H1 (cell line): Measurements from ENCODE around the gene PLEKHG4. TPM values are rescaled to one million over a fixed set of nuclear protein-coding genes. Genes with fewer than 3 reads are reported as not detected.
A peak's percentile ranks its signal among the peaks of the same experiment; 100 is the strongest.

Experiments used
- CTCF ChIA-PET: fragments of 300-600 bp; sonication (Branson Sonifier 250); formaldehyde crosslinking; loops from one replicate; lab custom pipeline; 2021; ENCODE audit not compliant: partially characterized antibody; lab: Charles Lee
- POLR2A ChIA-PET: fragments of 300-600 bp; sonication (Branson Sonifier 250); formaldehyde crosslinking; loops from one replicate; lab custom pipeline; 2021; ENCODE audit warnings: inconsistent platforms; ENCODE audit not compliant: partially characterized antibody; lab: Charles Lee
- DNase-seq, 2 experiments: peaks; one replicate each; pipeline versions ENCODE4 v3.0.0 to v3.0.0-alpha.2; 2010 to 2022; ENCODE audit warnings: low spot score in 2 of 2, low read depth in 1 of 2, mixed read lengths in 1 of 2
- FAIRE-seq: peaks from 2 replicates; lab custom pipeline; 2011; peaks lifted over from hg19 to GRCh38; lab: Jason Lieb, UNC
- H2AFZ ChIP-seq: 2 replicates; pipeline ENCODE4 v1.8.1; 2012; ENCODE audit warnings: low read length, inconsistent platforms
- H2AK5ac ChIP-seq: 2 replicates; pipeline ENCODE4 v1.6.1; 2013; ENCODE audit warnings: low read depth, low read length
- H2BK120ac ChIP-seq: replicated peaks from 2 replicates; pipeline ENCODE3; 2013; ENCODE audit warnings: low read depth, low read length, inconsistent platforms
- H2BK12ac ChIP-seq: 2 replicates; pipeline ENCODE4 v1.6.1; 2013; ENCODE audit warnings: low read depth, low read length
- H2BK15ac ChIP-seq: 2 replicates; pipeline ENCODE4 v1.6.1; 2013; ENCODE audit warnings: low read length
- H2BK20ac ChIP-seq: 2 replicates; pipeline ENCODE4 v1.6.1; 2013; ENCODE audit warnings: low read length
- H2BK5ac ChIP-seq: 2 replicates; pipeline ENCODE4 v1.6.1; 2013; ENCODE audit warnings: low read depth, low read length
- H3K14ac ChIP-seq: 2 replicates; pipeline ENCODE4 v1.6.1; 2013; ENCODE audit warnings: inconsistent platforms; ENCODE audit not compliant: insufficient read length
- H3K18ac ChIP-seq: 2 replicates; pipeline ENCODE4 v1.6.1; 2013; ENCODE audit warnings: low read length; ENCODE audit errors: extremely low read depth
- H3K23ac ChIP-seq: 2 replicates; pipeline ENCODE4 v1.6.1; 2013; ENCODE audit warnings: inconsistent platforms; ENCODE audit not compliant: insufficient read length
- H3K23me2 ChIP-seq: 2 replicates; pipeline ENCODE4 v1.6.1; 2013; ENCODE audit warnings: low read depth, low read length
- H3K27ac ChIP-seq: 2 replicates; pipeline ENCODE4 v1.6.1; 2011; ENCODE audit warnings: low read depth, low read length, inconsistent platforms
- H3K27me3 ChIP-seq, 4 experiments: replicated peaks in 1 of 4; 1 replicate in 1 of 4; 2 replicates in 3 of 4; pipeline versions ENCODE4 v1.6.1 to v1.8.1; 2011 to 2013; ENCODE audit warnings: low read length in 3 of 4, mild to moderate bottlenecking in 3 of 4, inconsistent platforms in 2 of 4, mixed read lengths in 2 of 4, moderate library complexity in 1 of 4; ENCODE audit not compliant: control insufficient read depth in 3 of 4, insufficient read depth in 3 of 4; ENCODE audit errors: extremely low read depth in 1 of 4
- H3K36me3 ChIP-seq, 4 experiments: 2 replicates each; pipeline versions ENCODE4 v1.6.1 to v1.8.1; 2011 to 2013; ENCODE audit warnings: mild to moderate bottlenecking in 4 of 4, low read length in 3 of 4, moderate library complexity in 2 of 4, control low read depth in 1 of 4, inconsistent platforms in 1 of 4; ENCODE audit not compliant: insufficient read depth in 4 of 4, control insufficient read depth in 2 of 4
- H3K4ac ChIP-seq: replicated peaks from 2 replicates; pipeline ENCODE3; 2013; ENCODE audit warnings: low read length, low read depth, mixed read lengths, inconsistent platforms; ENCODE audit not compliant: insufficient read length
- H3K4me1 ChIP-seq, 4 experiments: replicated peaks in 1 of 4; 1 replicate in 1 of 4; 2 replicates in 3 of 4; pipeline versions ENCODE4 v1.6.1 to v1.8.1; 2011 to 2013; ENCODE audit warnings: low read length in 3 of 4, inconsistent platforms in 2 of 4, mixed read lengths in 1 of 4; ENCODE audit not compliant: insufficient read depth in 4 of 4, control insufficient read depth in 3 of 4
- H3K4me2 ChIP-seq, 2 experiments: 2 replicates each; pipeline versions ENCODE4 v1.6.1 to v1.8.1; 2011 to 2013; ENCODE audit warnings: low read depth in 2 of 2, low read length in 2 of 2, control low read depth in 1 of 2, inconsistent platforms in 1 of 2, mild to moderate bottlenecking in 1 of 2; ENCODE audit not compliant: insufficient read depth in 1 of 2
- H3K4me3 ChIP-seq, 4 experiments: fragments of 200-600, 300-600 bp in 1 of 4; sonication (generic), shearing (Covaris generic), sonication (Bioruptor Twin) in 1 of 4; 2 replicates each; pipeline versions ENCODE4 v1.5.1 to v1.8.1; 2011 to 2016; ENCODE audit warnings: low read length in 4 of 4, low read depth in 3 of 4, control low read depth in 2 of 4, inconsistent platforms in 2 of 4, mild to moderate bottlenecking in 2 of 4, mixed read lengths in 1 of 4, moderate library complexity in 1 of 4; ENCODE audit not compliant: insufficient read depth in 2 of 4; ENCODE audit errors: extremely low read depth in 1 of 4
- H3K56ac ChIP-seq: replicated peaks from 2 replicates; pipeline ENCODE3; 2013; ENCODE audit warnings: low read depth, mild to moderate bottlenecking, mixed read lengths, low read length, inconsistent platforms; ENCODE audit not compliant: insufficient read length
- H3K79me1 ChIP-seq: 2 replicates; pipeline ENCODE4 v1.6.1; 2013; ENCODE audit warnings: low read depth, low read length, control low read depth
- H3K79me2 ChIP-seq, 2 experiments: 2 replicates each; pipeline versions ENCODE4 v1.6.1 to v1.8.1; 2012 to 2013; ENCODE audit warnings: low read length in 2 of 2, mild to moderate bottlenecking in 2 of 2, inconsistent platforms in 1 of 2; ENCODE audit not compliant: insufficient read depth in 2 of 2, control insufficient read depth in 1 of 2
- H3K9ac ChIP-seq, 4 experiments: replicated peaks in 1 of 4; 1 replicate in 1 of 4; 2 replicates in 3 of 4; pipeline versions ENCODE4 v1.6.1 to v1.8.1; 2011 to 2013; ENCODE audit warnings: low read depth in 3 of 4, low read length in 3 of 4, control low read depth in 2 of 4, mild to moderate bottlenecking in 2 of 4, moderate library complexity in 2 of 4, inconsistent platforms in 1 of 4; ENCODE audit errors: extremely low read depth in 1 of 4
- H3K9me3 ChIP-seq, 2 experiments: 2 replicates each; pipeline versions ENCODE4 v1.6.1 to v1.8.1; 2012 to 2013; ENCODE audit warnings: mild to moderate bottlenecking in 2 of 2, moderate library complexity in 2 of 2, control low read depth in 1 of 2, inconsistent platforms in 1 of 2, low read depth in 1 of 2, low read length in 1 of 2, mixed read lengths in 1 of 2; ENCODE audit not compliant: insufficient read depth in 2 of 2
- H4K20me1 ChIP-seq, 2 experiments: replicated peaks in 1 of 2; 2 replicates each; pipeline versions ENCODE3 to v1.8.1; 2011 to 2013; ENCODE audit warnings: inconsistent platforms in 2 of 2, low read length in 2 of 2, mild to moderate bottlenecking in 1 of 2; ENCODE audit not compliant: insufficient read depth in 2 of 2, control insufficient read depth in 1 of 2
- H4K5ac ChIP-seq: 2 replicates; pipeline ENCODE4 v1.6.1; 2013; ENCODE audit warnings: low read length, low read depth, mixed read lengths, inconsistent platforms; ENCODE audit not compliant: insufficient read length
- H4K8ac ChIP-seq: 2 replicates; pipeline ENCODE4 v1.8.0; 2013; ENCODE audit warnings: mild to moderate bottlenecking, moderate library complexity, low read length, inconsistent platforms; ENCODE audit not compliant: insufficient read depth; ENCODE audit errors: extremely low read depth
- H4K91ac ChIP-seq: replicated peaks from 2 replicates; pipeline ENCODE3; 2013; ENCODE audit warnings: low read length, mixed read lengths, inconsistent platforms; ENCODE audit not compliant: insufficient read length
- EP300 ChIP-seq, 2 experiments: IDR thresholded peaks; 1 replicate in 1 of 2; 2 replicates in 1 of 2; pipeline ENCODE4 v1.6.1; 2011 to 2012; ENCODE audit warnings: low read depth in 2 of 2, low read length in 2 of 2, mild to moderate bottlenecking in 2 of 2, borderline replicate concordance in 1 of 2, inconsistent platforms in 1 of 2, moderate library complexity in 1 of 2
- JUN ChIP-seq: IDR thresholded peaks from 2 replicates; pipeline ENCODE4 v1.6.1; 2011; ENCODE audit warnings: low read depth, mild to moderate bottlenecking, improper control_type of control experiment, low read length
- NANOG ChIP-seq: IDR thresholded peaks from 2 replicates; pipeline ENCODE4 v1.6.1; 2011; ENCODE audit warnings: low read length, low read depth, mild to moderate bottlenecking, inconsistent platforms; ENCODE audit not compliant: insufficient read depth, poor library complexity, severe bottlenecking
- PHF8 ChIP-seq: fragments of 200-600 bp; sonication (generic); conservative IDR thresholded peaks from 2 replicates; pipeline ENCODE4 v1.7.1; 2012; ENCODE audit warnings: low read depth, mild to moderate bottlenecking, inconsistent platforms, low read length, moderate library complexity
- WGBS, 2 experiments: shearing (Covaris generic) in 1 of 2; methylation state at CpG; one replicate each; pipeline versions ENCODE4 v1.1.6 to v1.1.7; 2013 to 2015; ENCODE audit warnings: low lambda C conversion rate in 2 of 2, mixed read lengths in 2 of 2, inconsistent platforms in 1 of 2, low coverage in 1 of 2, missing lambda C conversion rate in 1 of 2; ENCODE audit not compliant: insufficient replicate concordance in 2 of 2, insufficient coverage in 1 of 2, insufficient read length in 1 of 2; ENCODE audit errors: extremely low coverage in 1 of 2, missing lambda C conversion rate in 1 of 2; 5-methylcytosine and 5-hydroxymethylcytosine counted together
- polyA plus RNA-seq, 7 experiments: library from polyadenylated mRNA; depleted of rRNA in 3 of 7; stranded (reverse) in 5 of 7; unstranded in 2 of 7; fragments of >200 nt in 5 of 7; fragments of 200-250 nt in 2 of 7; gene quantifications; 1 replicate in 5 of 7; 2 replicates in 1 of 7; 4 replicates in 1 of 7; pipeline versions ENCODE4 v1.2.1 to v1.2.3, GENCODE V29; 2011 to 2013; ENCODE audit warnings: missing spikeins in 2 of 7, mixed read lengths in 2 of 7
- total RNA-seq: library from RNA; stranded (reverse); fragmentation: NEBNext Ultra II Directional; extraction: Animal tissue kit (Norgen Biotek cat#: 25700); gene quantifications from 2 replicates; pipeline ENCODE4 v1.2.1, GENCODE V29; 2021

The PLEKHG4 gene
- total and polyA plus RNA-seq, 2 of the 8 experiments (the other 6 are each of a cell fraction or from before 2014, with no cell fraction given) = 7.7 to 11.1 TPM

DNA sequence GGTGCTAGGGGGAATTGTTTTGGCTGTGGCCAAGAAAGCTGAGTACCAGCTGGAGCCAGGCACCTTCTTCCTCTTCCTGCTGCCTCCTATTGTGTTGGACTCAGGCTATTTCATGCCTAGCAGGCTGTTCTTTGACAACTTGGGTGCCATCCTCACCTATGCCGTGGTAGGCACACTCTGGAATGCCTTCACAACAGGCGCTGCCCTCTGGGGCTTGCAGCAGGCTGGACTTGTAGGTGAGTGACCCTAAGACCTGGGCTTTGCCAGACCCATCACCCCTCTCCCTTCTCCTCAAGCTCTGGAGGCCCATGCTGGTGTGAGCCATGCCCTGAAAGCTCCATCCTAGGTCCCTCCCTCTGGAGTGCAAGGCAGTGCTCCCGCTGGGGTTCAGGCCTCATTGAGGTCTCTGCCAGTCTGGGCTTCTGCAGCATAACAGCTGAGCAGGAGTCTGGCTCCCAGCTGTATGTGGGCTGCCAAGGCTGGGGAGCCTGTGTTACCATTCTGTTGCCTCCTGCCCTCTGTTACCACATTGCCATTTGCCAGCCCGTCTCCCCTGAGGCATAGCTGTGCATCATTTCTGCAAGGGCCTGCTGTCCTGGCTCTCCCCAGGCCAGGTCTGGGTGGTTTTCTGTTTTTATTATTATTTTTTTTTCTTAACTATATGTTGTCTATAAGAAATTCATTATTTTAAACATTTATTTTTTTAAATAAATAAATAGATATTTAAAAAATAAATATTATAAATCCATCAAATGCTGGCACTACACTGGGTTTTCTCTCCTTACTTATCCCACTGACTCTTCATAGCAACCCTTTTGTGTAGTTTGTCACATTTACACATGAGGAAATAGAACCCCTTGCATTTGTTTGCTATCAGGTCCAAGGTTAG lies 26.5 kb upstream of the PLEKHG4 start:
- Histone ChIP-seq H3K79me1 (no peaks in the 10 kb centered on the region; the same call in 1 of the 2 replicates), H4K91ac (no peak overlapping the region), H2AK5ac (0 out of 2 replicates have a peak overlapping the region, but pooled peaks have one; percentile 24), H3K9ac (no peak overlapping the region), H3K36me3 (peaks cover 0 to 2% (median 0%) of the 10 kb centered on the region in 4 experiments; a peak in 2 of 8 replicates), H2BK120ac (no peak overlapping the region), H2AFZ (no peak overlapping the region), H3K4me3 (no peak overlapping the region), H3K4me1 (peaks cover 2 to 13% (median 3%) of the 10 kb centered on the region in 4 experiments; a peak in 6 of 7 replicates), H3K23ac (no peak overlapping the region), H4K5ac (no peak overlapping the region), H4K20me1 (peaks cover 3 to 9% of the 10 kb centered on the region in 2 experiments), H3K4me2 (no peak overlapping the region), H2BK12ac (no peak overlapping the region), H3K23me2 (peaks cover 11% of the 10 kb centered on the region; the same call in 1 of the 2 replicates), H3K14ac (no peak overlapping the region), H3K79me2 (no peaks in the 10 kb centered on the region), H2BK15ac (no peak overlapping the region), H3K9me3 (no peaks in the 10 kb centered on the region), H3K56ac (no peak overlapping the region), H3K4ac (no peak overlapping the region), H2BK5ac (no peak overlapping the region), H3K18ac (no peak overlapping the region), H4K8ac (no peak overlapping the region), H3K27ac (no peak overlapping the region), H2BK20ac (no peak overlapping the region), H3K27me3 (peaks cover 0 to 20% (median 12%) of the 10 kb centered on the region in 4 experiments; a peak in 5 of 7 replicates)
- FAIRE-seq (no peak), DNase-seq (no peak)
- TF ChIP-seq PHF8 = no peak
- no peak for TF ChIP-seq JUN
- TF ChIP-seq EP300 (IDR thresholded peaks at IDR 0.05; ENCODE audit: borderline replicate concordance in 1 of 2, low read depth in 2 of 2, low read length in 2 of 2) = no peak
- no peak for TF ChIP-seq NANOG
- ChIA-PET POLR2A (interaction anchor here (0.5 kb wide), 1 partner anchor 1360 kb away, joined by 3 read pairs; no protein-coding TSS in a partner anchor), CTCF (interaction anchor here (0.5 to 1.9 kb wide), 8 partner anchors 8 to 267 kb away, joined by 3 to 5 read pairs (median 5); partner anchors contain the start of gene ZDHHC1)
- WGBS, 2 experiments = 87% methylated on average over 4 of the region's 4 CpGs; no CpG with 5 or more reads in 1 of the 2 experiments
